Natural killer cell treated with Interleukin-12 subunit alpha and Interleukin-12 subunit beta and Interleukin-15 and Interleukin-18, amount 100 ng/mL, for 72 hours (primary cell): ENCODE results near the gene GNA15. TPM values are rescaled to one million over a fixed set of nuclear protein-coding genes. Genes with fewer than 3 reads are reported as not detected.
A peak's percentile ranks its signal among the peaks of the same experiment; 100 is the strongest.

ENCODE experiments used
- ATAC-seq, 2 donors: fragments of 150-1000 bp; cut with Tn5 transposase in 1 of 2; sonication (Bioruptor Pico), chemical (Tn5 transposase) in 1 of 2; 2 replicates each; pipeline ENCODE4 v1.10.0; 2021
- DNase-seq: peaks from one replicate; pipeline ENCODE4 v3.0.0; 2022; ENCODE audit warnings: low spot score
- H3K27ac Mint-ChIP-seq, 2 donors: 1 replicate in 1 of 2; 2 replicates in 1 of 2; pipeline ENCODE4 v1.8.0; 2022; ENCODE audit warnings: mixed read lengths in 2 of 2, mild to moderate bottlenecking in 1 of 2, moderate library complexity in 1 of 2
- H3K27me3 Mint-ChIP-seq, 2 donors: 1 replicate in 1 of 2; 2 replicates in 1 of 2; pipeline ENCODE4 v1.8.0; 2022; ENCODE audit warnings: mixed read lengths in 2 of 2
- H3K36me3 Mint-ChIP-seq: one replicate; pipeline ENCODE4 v1.8.0; 2022; ENCODE audit warnings: mixed read lengths
- H3K4me1 Mint-ChIP-seq, 2 donors: 1 replicate in 1 of 2; 2 replicates in 1 of 2; pipeline ENCODE4 v1.8.0; 2022; ENCODE audit warnings: low read depth in 2 of 2, mixed read lengths in 2 of 2, mild to moderate bottlenecking in 1 of 2
- H3K4me3 Mint-ChIP-seq: one replicate; pipeline ENCODE4 v1.8.0; 2022; ENCODE audit warnings: mixed read lengths
- H3K9me3 Mint-ChIP-seq: 2 replicates; pipeline ENCODE4 v1.8.0; 2022; ENCODE audit warnings: mixed read lengths
- total RNA-seq, 2 donors: library from RNA; stranded (reverse); gene quantifications; one replicate each; pipeline ENCODE4 v1.2.3, GENCODE V29; 2022

Gene GNA15
- total RNA-seq, 2 donors from 2014 or later: 22.2 to 33.3 TPM

- Mint-ChIP-seq H3K27me3 (no peaks in the 10 kb centered on the region), H3K4me1 (peaks cover 0 to 3% of the 10 kb centered on the region in 2 donors), H3K4me3 (no peak overlapping the region), H3K27ac (no peak overlapping the region), H3K9me3 (no peaks in the 10 kb centered on the region), H3K36me3 (no peaks in the 10 kb centered on the region)
- DNase-seq (no peak), ATAC-seq (no peak)
Measured at GRCh38 chr19:3207461-3208242, 71.8 kb downstream of the GNA15 start.

DNA sequence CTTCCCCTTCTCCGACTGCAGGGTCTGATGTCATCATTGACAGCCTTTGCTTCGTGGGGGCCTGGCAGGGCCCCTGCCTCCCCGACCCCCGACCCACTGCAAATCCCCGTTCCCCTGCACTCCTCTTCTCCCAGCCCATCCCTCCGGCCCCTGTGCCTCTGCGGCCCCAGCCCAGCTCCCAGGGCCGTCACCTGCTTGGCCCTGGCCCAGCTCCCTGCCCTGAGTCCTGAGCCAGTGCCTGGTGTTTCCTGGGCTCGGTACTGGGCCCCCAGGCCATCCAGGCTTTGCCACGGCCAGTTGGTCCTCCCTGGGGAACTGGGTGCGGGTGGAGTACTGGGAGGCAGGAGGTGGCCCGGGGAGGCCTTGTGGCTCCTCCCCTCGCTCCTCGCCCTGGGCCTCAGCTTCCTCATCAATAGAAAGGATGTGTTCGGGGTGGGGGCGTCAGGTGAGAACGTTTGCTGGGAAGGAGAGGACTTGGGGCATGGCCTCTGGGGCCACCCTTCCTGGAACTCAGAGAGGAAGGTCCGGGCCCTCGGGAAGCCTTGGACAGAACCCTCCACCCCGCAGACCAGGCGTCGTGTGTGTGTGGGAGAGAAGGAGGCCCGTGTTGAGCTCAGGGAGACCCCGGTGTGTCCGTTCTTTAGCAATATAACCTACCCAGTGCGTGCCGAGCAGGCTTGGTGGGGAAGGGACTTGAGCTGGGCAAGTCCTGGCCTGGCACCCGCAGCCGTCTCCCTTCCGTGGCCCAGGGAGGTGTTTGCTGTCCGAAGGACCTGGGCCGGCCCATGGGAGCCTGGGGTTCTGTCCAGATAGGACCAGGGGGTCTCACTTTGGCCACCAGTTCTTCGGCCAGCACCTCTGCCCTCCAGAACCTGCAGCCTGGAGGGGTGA is 72.7 kb downstream of the GNA15 start:
- Mint-ChIP-seq H3K4me3 (no peak overlapping the region), H3K27ac (no peak overlapping the region), H3K9me3 (no peaks in the 10 kb centered on the region), H3K36me3 (no peaks in the 10 kb centered on the region), H3K27me3 (no peaks in the 10 kb centered on the region), H3K4me1 (peaks cover 0 to 3% of the 10 kb centered on the region in 2 donors)
- DNase-seq: no peak
- no peak for ATAC-seq

DNA sequence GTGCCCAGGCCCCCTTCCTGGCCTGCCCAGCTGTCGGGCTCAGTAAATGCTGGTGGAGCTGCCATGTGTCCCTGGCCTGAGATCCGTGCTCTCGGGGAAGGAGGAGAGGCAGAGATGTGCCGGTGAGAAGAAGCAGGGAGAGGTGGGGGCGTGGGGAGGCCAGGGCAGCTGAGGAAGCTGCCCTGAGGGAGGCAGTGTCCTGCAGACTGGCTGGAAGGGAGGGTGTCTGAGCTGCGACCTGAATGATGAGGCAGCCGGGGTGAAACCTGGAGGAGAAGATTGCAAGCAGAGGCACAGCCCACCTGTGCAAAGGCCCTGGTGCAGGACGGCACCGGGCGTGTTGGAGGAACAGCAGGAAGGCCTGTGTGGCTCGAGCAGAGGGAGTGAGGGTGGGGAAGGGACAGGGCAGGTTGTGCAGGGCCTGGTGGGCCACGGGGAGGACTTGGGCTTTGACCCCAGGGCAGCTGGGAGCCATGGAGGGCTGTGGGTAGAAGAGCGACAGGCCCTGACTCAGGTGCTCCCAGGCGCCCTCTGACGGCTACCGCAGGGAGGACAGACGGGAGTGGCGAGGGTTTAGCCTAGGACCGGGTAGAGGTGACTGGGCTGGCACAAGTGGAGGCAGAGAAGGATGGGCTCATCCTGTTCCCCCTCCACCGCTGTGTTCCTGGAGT is 74.6 kb downstream of the GNA15 start:
- Mint-ChIP-seq H3K36me3 (no peaks in the 10 kb centered on the region), H3K27me3 (no peaks in the 10 kb centered on the region), H3K9me3 (no peaks in the 10 kb centered on the region), H3K27ac (no peak overlapping the region), H3K4me1 (peaks cover 0 to 3% of the 10 kb centered on the region in 2 donors), H3K4me3 (no peak overlapping the region)
- DNase-seq (no peak), ATAC-seq (peak; percentile 79 to 83)

DNA sequence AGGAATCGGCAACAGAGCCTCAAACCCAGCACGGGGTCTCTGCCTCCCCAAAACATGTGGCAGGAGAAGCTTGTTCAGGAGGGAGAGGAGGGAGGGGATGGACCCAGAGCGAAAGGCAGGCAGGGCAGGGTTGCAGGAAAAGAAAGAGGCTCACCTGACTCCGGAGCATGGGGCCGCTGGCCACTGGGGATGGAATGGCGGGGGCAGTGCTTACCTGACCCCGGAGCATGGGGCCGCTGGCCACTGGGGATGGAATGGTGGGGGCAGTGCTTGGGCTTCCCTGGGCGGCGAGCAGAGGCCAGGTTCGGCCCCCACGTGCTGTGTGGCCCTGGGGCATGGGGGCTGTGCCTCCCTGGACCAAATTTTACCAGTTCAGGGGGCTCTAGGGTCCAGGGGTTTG is 75.4 kb downstream of the GNA15 start:
- Mint-ChIP-seq H3K4me1 (peaks cover 0 to 3% of the 10 kb centered on the region in 2 donors), H3K27me3 (no peaks in the 10 kb centered on the region), H3K27ac (no peak overlapping the region), H3K36me3 (no peaks in the 10 kb centered on the region), H3K9me3 (no peaks in the 10 kb centered on the region), H3K4me3 (no peak overlapping the region)
- ATAC-seq: no peak
- DNase-seq: no peak

- H3K27ac Mint-ChIP-seq: no peak overlapping the region
- no peak overlapping the region for H3K4me3 Mint-ChIP-seq
- DNase-seq: no peak
- no peaks in the 10 kb centered on the region for H3K27me3 Mint-ChIP-seq
- ATAC-seq: no peak
- H3K36me3 Mint-ChIP-seq: no peaks in the 10 kb centered on the region
- H3K9me3 Mint-ChIP-seq: no peaks in the 10 kb centered on the region
- H3K4me1 Mint-ChIP-seq: peaks cover 0 to 3% of the 10 kb centered on the region in 2 donors
Measured at GRCh38 chr19:3213159-3213558, 77.3 kb downstream of the GNA15 start.

Other genes with a start within 250 kb of the GNA15 start
- gene ZNF57, start 235.1 kb upstream of the GNA15 start, total RNA-seq: 1 to 10 TPM; 4.1 to 4.8 TPM
- gene ZNF77, start 191.1 kb upstream of the GNA15 start, total RNA-seq: 10 to 100 TPM in 1 of 2 donors, 1 to 10 TPM in 1; 5.3 to 10.4 TPM
- gene TLE6, start 158.5 kb upstream of the GNA15 start, total RNA-seq: 1 to 10 TPM in 1 of 2 donors, under 1 TPM in 1; 0.45 to 1.8 TPM
- gene TLE2, start 106.8 kb upstream of the GNA15 start, total RNA-seq: 1 to 10 TPM; 1.3 to 3.2 TPM
- gene TLE5, start 73.5 kb upstream of the GNA15 start, total RNA-seq: 100 to 1,000 TPM; 242 to 309 TPM
- gene GNA11, start 41.7 kb upstream of the GNA15 start, total RNA-seq: 1 to 10 TPM in 1 of 2 donors, under 1 TPM in 1; 1.00 to 1.3 TPM
- gene S1PR4, start 42.7 kb downstream of the GNA15 start, total RNA-seq: 10 to 100 TPM; 33.5 to 47.0 TPM
- 100 to 1,000 TPM in 1 of 2 donors, 10 to 100 TPM in 1; 84.4 to 196 TPM for gene NCLN, start 49.9 kb downstream of the GNA15 start, total RNA-seq
- under 1 TPM in 1 of 2 donors, not detected in 1; 0.59 TPM for gene CELF5, start 88.6 kb downstream of the GNA15 start, total RNA-seq
- 10 to 100 TPM; 21.4 to 41.7 TPM for gene NFIC, start 230.6 kb downstream of the GNA15 start, total RNA-seq